ENCODE measurements around the gene SYTL5.

GRCh38 chrX:38105216-38105725, 98.9 kb downstream of the SYTL5 start:
- TF ChIP-seq CTCF (IDR thresholded peaks at IDR 0.05), result no peak
- no peak for TF ChIP-seq POLR2A (IDR thresholded peaks at IDR 0.05)

All from adrenal gland (tissue), 5 donors.